Measurements from ENCODE around the gene DLGAP4.

DNA sequence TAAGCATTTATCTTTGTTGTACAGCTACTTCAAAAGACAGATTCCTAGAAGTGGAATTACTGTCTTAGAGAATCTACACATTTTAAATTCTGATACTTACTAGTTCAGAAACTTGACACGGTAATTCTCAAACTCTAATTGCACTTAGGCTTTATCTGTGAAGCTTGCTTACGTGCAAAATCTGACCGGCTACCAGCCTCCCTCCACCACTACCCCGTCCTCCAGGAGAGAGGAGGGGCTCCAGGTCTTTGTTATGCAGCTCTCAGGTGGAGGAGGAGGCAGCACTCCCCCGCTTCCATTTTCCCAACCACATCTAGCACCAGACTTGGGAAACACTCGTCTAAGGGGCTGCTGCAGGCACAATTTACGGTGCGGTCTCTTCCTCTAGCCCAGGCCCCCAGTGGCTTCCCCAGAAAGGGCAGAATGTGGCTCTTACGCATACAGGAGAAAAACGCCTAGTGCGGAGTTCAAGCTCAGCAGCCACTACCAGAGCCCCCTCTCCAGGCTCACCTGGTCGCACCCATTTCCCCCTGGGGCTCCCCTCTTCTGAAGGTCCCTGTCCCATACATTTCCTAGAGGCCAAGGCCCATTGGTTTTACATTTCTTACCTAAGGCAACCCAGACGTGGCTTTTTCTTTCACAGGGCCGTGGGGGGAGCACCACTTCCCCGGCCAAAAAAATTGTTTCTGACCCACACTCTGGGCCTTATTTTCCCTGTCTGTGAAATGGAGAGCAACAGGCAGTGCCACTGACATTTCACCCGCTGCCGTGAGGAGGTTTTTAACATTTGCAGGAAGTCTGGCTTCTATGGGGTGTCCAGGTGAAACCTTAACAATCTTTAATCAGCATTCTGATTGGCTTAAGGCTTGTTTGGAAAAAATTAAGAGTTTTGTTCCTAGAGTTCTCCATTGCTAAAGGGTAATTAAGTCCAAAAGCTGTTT is 265.7 kb downstream of the DLGAP4 start:
- no peak for TF ChIP-seq KHSRP (IDR thresholded peaks at IDR 0.05)
- TF ChIP-seq, protein P1, sequence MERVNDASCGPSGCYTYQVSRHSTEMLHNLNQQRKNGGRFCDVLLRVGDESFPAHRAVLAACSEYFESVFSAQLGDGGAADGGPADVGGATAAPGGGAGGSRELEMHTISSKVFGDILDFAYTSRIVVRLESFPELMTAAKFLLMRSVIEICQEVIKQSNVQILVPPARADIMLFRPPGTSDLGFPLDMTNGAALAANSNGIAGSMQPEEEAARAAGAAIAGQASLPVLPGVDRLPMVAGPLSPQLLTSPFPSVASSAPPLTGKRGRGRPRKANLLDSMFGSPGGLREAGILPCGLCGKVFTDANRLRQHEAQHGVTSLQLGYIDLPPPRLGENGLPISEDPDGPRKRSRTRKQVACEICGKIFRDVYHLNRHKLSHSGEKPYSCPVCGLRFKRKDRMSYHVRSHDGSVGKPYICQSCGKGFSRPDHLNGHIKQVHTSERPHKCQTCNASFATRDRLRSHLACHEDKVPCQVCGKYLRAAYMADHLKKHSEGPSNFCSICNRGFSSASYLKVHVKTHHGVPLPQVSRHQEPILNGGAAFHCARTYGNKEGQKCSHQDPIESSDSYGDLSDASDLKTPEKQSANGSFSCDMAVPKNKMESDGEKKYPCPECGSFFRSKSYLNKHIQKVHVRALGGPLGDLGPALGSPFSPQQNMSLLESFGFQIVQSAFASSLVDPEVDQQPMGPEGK (CRISPR knock-in tag; IDR thresholded peaks at IDR 0.05; ENCODE audit: borderline replicate concordance) = no peak
- no peak for TF ChIP-seq EZH2 (IDR thresholded peaks at IDR 0.05; ENCODE audit: borderline replicate concordance, low read depth, low read length)

All from K562 (cell line).